A549 (cell line): ENCODE results near the gene INTS15.

Source experiments
- CEBPB ChIP-seq, 2 experiments: fragments of >200 bp in 1 of 2; sonication (Bioruptor Twin) in 1 of 2; formaldehyde crosslinking in 1 of 2; IDR thresholded peaks; 2 replicates each; pipeline ENCODE4 v1.6.1; 2012 to 2016
- CHD2 ChIP-seq: fragments of 150-350 bp; IDR thresholded peaks from 2 replicates; pipeline ENCODE4 v1.6.1; 2014; ENCODE audit warnings: low read length; ENCODE audit not compliant: partially characterized antibody
- CTCF ChIP-seq: fragments of >200 bp; sonication (Bioruptor Twin); formaldehyde crosslinking; IDR thresholded peaks from 3 replicates; pipeline ENCODE4 v1.5.1; 2016
- TF ChIP-seq, protein P1 (sequence below): fragments of 150-350 bp; IDR thresholded peaks from 2 replicates; pipeline ENCODE4 v1.6.1; 2014; ENCODE audit warnings: low read depth, mild to moderate bottlenecking, low read length
- TF ChIP-seq, protein P2 (sequence below): IDR thresholded peaks from 2 replicates; pipeline ENCODE4 v1.6.1; 2012

DNA sequence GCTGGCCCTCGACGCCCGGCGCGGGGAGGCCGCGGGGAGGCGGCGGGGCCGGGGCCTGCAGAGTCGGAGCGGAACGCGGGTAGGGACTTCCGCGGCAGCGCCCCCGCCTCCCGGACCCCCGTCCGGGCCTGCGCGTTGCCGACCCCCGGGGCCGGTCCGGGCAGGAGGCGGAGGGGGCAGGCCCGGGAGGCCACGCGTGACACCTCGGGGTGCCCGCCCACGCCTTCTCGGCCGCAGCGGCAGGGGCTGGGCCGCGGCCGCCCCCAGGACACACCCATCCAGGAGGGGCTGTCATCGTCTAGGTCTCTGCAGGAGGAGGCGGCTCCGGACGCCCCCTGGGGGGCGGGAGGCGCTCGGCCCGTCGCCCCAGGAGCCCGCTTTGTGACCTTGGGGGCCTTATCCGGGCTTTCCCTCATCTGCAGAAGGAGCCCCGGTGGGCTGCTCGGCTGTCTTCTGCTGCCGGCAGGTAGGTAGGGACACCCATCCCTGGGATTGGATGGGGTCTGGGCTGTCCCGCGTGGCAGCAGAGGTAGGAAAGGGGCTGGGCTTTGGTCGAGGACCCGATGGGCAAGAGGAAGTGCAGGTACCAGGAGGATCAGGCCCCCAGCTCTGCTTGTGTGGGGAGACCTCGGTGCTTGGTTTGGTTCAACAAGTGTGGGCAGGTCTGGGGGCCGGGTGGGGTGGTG lies 47.9 kb downstream of the INTS15 start:
- TF ChIP-seq CEBPB (IDR thresholded peaks at IDR 0.05), result no peak
- TF ChIP-seq, protein P1, sequence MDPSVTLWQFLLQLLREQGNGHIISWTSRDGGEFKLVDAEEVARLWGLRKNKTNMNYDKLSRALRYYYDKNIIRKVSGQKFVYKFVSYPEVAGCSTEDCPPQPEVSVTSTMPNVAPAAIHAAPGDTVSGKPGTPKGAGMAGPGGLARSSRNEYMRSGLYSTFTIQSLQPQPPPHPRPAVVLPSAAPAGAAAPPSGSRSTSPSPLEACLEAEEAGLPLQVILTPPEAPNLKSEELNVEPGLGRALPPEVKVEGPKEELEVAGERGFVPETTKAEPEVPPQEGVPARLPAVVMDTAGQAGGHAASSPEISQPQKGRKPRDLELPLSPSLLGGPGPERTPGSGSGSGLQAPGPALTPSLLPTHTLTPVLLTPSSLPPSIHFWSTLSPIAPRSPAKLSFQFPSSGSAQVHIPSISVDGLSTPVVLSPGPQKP, result no peak
- TF ChIP-seq, protein P2, sequence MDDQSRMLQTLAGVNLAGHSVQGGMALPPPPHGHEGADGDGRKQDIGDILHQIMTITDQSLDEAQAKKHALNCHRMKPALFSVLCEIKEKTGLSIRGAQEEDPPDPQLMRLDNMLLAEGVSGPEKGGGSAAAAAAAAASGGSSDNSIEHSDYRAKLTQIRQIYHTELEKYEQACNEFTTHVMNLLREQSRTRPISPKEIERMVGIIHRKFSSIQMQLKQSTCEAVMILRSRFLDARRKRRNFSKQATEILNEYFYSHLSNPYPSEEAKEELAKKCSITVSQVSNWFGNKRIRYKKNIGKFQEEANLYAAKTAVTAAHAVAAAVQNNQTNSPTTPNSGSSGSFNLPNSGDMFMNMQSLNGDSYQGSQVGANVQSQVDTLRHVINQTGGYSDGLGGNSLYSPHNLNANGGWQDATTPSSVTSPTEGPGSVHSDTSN, result no peak
- no peak for TF ChIP-seq CHD2
- peak; percentile 32; the same call in 2 of the 3 replicates for TF ChIP-seq CTCF
